Measurements from ENCODE around the gene SH3RF3. TPM values are rescaled to one million over a fixed set of nuclear protein-coding genes. Genes with fewer than 3 reads are reported as not detected.

Gene SH3RF3
- total RNA-seq, 1 experiment from 2014 or later: 1.0 TPM

- H3K4me1 Mint-ChIP-seq: peaks cover 11% of the 10 kb centered on the region
- H3K9me3 Mint-ChIP-seq: no peaks in the 10 kb centered on the region
- ATAC-seq (no peak), DNase-seq (ENCODE audit: low spot score) (no peak)
- TF ChIP-seq ZNF263 (CRISPR knock-in tag; IDR thresholded peaks at IDR 0.05; ENCODE audit: low read depth) (no peak), HMGA2 (CRISPR knock-in tag; IDR thresholded peaks at IDR 0.05) (no peak), TCF7 (CRISPR knock-in tag; IDR thresholded peaks at IDR 0.05; ENCODE audit: low read depth) (no peak), FOXJ3 (CRISPR knock-in tag; IDR thresholded peaks at IDR 0.05; ENCODE audit: borderline replicate concordance) (no peak), MYBL2 (CRISPR knock-in tag; IDR thresholded peaks at IDR 0.05) (no peak), GTF2I (CRISPR knock-in tag; conservative IDR thresholded peaks at IDR 0.05) (no peak), MLX (CRISPR knock-in tag; IDR thresholded peaks at IDR 0.05) (no peak), ZNF138 (CRISPR knock-in tag; conservative IDR thresholded peaks at IDR 0.05) (no peak), KAT7 (CRISPR knock-in tag; IDR thresholded peaks at IDR 0.05; ENCODE audit: borderline replicate concordance) (no peak)
- TF ChIP-seq, protein P1, sequence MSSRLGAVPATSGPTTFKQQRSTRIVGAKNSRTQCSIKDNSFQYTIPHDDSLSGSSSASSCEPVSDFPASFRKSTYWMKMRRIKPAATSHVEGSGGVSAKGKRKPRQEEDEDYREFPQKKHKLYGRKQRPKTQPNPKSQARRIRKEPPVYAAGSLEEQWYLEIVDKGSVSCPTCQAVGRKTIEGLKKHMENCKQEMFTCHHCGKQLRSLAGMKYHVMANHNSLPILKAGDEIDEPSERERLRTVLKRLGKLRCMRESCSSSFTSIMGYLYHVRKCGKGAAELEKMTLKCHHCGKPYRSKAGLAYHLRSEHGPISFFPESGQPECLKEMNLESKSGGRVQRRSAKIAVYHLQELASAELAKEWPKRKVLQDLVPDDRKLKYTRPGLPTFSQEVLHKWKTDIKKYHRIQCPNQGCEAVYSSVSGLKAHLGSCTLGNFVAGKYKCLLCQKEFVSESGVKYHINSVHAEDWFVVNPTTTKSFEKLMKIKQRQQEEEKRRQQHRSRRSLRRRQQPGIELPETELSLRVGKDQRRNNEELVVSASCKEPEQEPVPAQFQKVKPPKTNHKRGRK (CRISPR knock-in tag; IDR thresholded peaks at IDR 0.05; ENCODE audit: borderline replicate concordance): no peak
- TF ChIP-seq, protein P2, sequence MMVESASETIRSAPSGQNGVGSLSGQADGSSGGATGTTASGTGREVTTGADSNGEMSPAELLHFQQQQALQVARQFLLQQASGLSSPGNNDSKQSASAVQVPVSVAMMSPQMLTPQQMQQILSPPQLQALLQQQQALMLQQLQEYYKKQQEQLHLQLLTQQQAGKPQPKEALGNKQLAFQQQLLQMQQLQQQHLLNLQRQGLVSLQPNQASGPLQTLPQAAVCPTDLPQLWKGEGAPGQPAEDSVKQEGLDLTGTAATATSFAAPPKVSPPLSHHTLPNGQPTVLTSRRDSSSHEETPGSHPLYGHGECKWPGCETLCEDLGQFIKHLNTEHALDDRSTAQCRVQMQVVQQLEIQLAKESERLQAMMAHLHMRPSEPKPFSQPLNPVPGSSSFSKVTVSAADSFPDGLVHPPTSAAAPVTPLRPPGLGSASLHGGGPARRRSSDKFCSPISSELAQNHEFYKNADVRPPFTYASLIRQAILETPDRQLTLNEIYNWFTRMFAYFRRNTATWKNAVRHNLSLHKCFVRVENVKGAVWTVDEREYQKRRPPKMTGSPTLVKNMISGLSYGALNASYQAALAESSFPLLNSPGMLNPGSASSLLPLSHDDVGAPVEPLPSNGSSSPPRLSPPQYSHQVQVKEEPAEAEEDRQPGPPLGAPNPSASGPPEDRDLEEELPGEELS (CRISPR knock-in tag; IDR thresholded peaks at IDR 0.05): no peak
- TF ChIP-seq, protein P3, sequence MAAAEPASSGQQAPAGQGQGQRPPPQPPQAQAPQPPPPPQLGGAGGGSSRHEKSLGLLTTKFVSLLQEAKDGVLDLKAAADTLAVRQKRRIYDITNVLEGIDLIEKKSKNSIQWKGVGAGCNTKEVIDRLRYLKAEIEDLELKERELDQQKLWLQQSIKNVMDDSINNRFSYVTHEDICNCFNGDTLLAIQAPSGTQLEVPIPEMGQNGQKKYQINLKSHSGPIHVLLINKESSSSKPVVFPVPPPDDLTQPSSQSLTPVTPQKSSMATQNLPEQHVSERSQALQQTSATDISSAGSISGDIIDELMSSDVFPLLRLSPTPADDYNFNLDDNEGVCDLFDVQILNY (CRISPR knock-in tag; IDR thresholded peaks at IDR 0.05): no peak
- ChIA-PET POLR2A (no interaction called here), CTCF (interaction anchor here (1.0 to 1.8 kb wide), 4 partner anchors 9 to 315 kb away, joined by 3 to 6 read pairs (median 6); no protein-coding TSS in a partner anchor)
- H3K27me3 Mint-ChIP-seq (ENCODE audit: low read depth): no peaks in the 10 kb centered on the region
- H3K27ac Mint-ChIP-seq: peak overlapping the region; percentile 12; the same call in 1 of the 2 replicates
- no peaks in the 10 kb centered on the region for H3K36me3 Mint-ChIP-seq
- H3K4me3 Mint-ChIP-seq: no peak overlapping the region
Observed at GRCh38 chr2:109195193-109196045, 66.4 kb downstream of the SH3RF3 start.

GRCh38 chr2:109196081-109196875 lies 67.3 kb downstream of the SH3RF3 start:
- Mint-ChIP-seq H3K9me3 (no peaks in the 10 kb centered on the region), H3K4me1 (peaks cover 11% of the 10 kb centered on the region), H3K27me3 (ENCODE audit: low read depth) (no peaks in the 10 kb centered on the region), H3K36me3 (no peaks in the 10 kb centered on the region), H3K4me3 (no peak overlapping the region), H3K27ac (no peak overlapping the region)
- ChIA-PET CTCF (interaction anchor here (1.8 kb wide), 1 partner anchor 10 kb away, joined by 6 read pairs; no protein-coding TSS in a partner anchor), POLR2A (no interaction called here)
- TF ChIP-seq FOXK1 (CRISPR knock-in tag; IDR thresholded peaks at IDR 0.05) (no peak), ZSCAN18 (CRISPR knock-in tag; IDR thresholded peaks at IDR 0.05) (no peak)
- DNase-seq (ENCODE audit: low spot score) (no peak), ATAC-seq (no peak)

Measured in WTC11 (cell line).